HepG2 (cell line): Measurements from ENCODE around the gene USP2. TPM values are rescaled to one million over a fixed set of nuclear protein-coding genes. Genes with fewer than 3 reads are reported as not detected.
A peak's percentile ranks its signal among the peaks of the same experiment; 100 is the strongest.

Experiments
- BCL6 ChIP-seq: IDR thresholded peaks from 2 replicates; pipeline ENCODE4 v1.6.1; 2016; ENCODE audit warnings: missing genetic modification reagents, missing compliant biosample characterization
- FLYWCH1 ChIP-seq: sonication (generic); formaldehyde crosslinking; IDR thresholded peaks from 2 replicates; pipeline ENCODE4 v1.8.1; 2023; ENCODE audit warnings: mild to moderate bottlenecking, missing genetic modification reagents
- MTERF4 ChIP-seq: sonication (generic); formaldehyde crosslinking; IDR thresholded peaks from 2 replicates; pipeline ENCODE4 v1.8.0; 2023; ENCODE audit warnings: mild to moderate bottlenecking, missing genetic modification reagents
- MXI1 ChIP-seq: IDR thresholded peaks from 3 replicates; pipeline ENCODE4 v1.6.1; 2012; ENCODE audit warnings: low read depth, low read length, inconsistent platforms, borderline replicate concordance
- NFATC3 ChIP-seq: sonication (generic); formaldehyde crosslinking; IDR thresholded peaks from 2 replicates; pipeline ENCODE4 v1.5.1; 2020; ENCODE audit warnings: mild to moderate bottlenecking, missing genetic modification reagents
- NPAS2 ChIP-seq: sonication (generic); formaldehyde crosslinking; IDR thresholded peaks from 2 replicates; pipeline ENCODE4 v1.8.0; 2022; ENCODE audit warnings: mild to moderate bottlenecking, missing genetic modification reagents, borderline replicate concordance
- ONECUT2 ChIP-seq: sonication (generic); formaldehyde crosslinking; IDR thresholded peaks from 2 replicates; pipeline ENCODE4 v1.4.0; 2020; ENCODE audit warnings: missing genetic modification reagents
- RBM39 ChIP-seq: fragments of 200-400 bp; formaldehyde crosslinking; IDR thresholded peaks from one replicate; pipeline ENCODE4 v1.6.1; 2018; ENCODE audit warnings: antibody characterized with exemption, mild to moderate bottlenecking, low read depth, low read length; ENCODE audit not compliant: poor library complexity, severe bottlenecking
- SMAD1 ChIP-seq: sonication (generic); formaldehyde crosslinking; IDR thresholded peaks from 2 replicates; pipeline ENCODE4 v1.4.0; 2020; ENCODE audit warnings: missing genetic modification reagents, low read depth, mild to moderate bottlenecking, borderline replicate concordance
- SMYD3 ChIP-seq: sonication (generic); formaldehyde crosslinking; IDR thresholded peaks from 2 replicates; pipeline ENCODE4 v1.8.1; 2023; ENCODE audit warnings: mild to moderate bottlenecking, missing genetic modification reagents
- SP4 ChIP-seq: sonication (generic); formaldehyde crosslinking; IDR thresholded peaks from 2 replicates; pipeline ENCODE4 v1.8.1; 2023; ENCODE audit warnings: mild to moderate bottlenecking, missing genetic modification reagents
- ZNF441 ChIP-seq: sonication (generic); formaldehyde crosslinking; IDR thresholded peaks from 2 replicates; pipeline ENCODE4 v1.7.0; 2021; ENCODE audit warnings: missing genetic modification reagents, borderline replicate concordance
- ZNF549 ChIP-seq: sonication (generic); formaldehyde crosslinking; IDR thresholded peaks from 2 replicates; pipeline ENCODE4 v1.5.0; 2020; ENCODE audit warnings: missing genetic modification reagents
- ZNF703 ChIP-seq: sonication (generic); formaldehyde crosslinking; IDR thresholded peaks from 2 replicates; pipeline ENCODE4 v1.5.1; 2020; ENCODE audit warnings: missing genetic modification reagents, mild to moderate bottlenecking, moderate library complexity, borderline replicate concordance
- polyA plus RNA-seq, 8 experiments: library from polyadenylated mRNA; depleted of rRNA in 3 of 8; stranded (reverse) in 7 of 8; unstranded in 1 of 8; fragments of >200 nt; fragmentation: Illumina TruSeq in 4 of 8; extraction: Trizol in 4 of 8; gene quantifications; 2 replicates each; pipeline versions ENCODE4 v1.2.1 to v1.2.3, GENCODE V29; 2011 to 2016; ENCODE audit warnings: low read depth in 4 of 8, missing spikeins in 1 of 8, mixed read lengths in 1 of 8; ENCODE audit not compliant: insufficient read depth in 1 of 8
- total RNA-seq, 5 experiments: library from RNA; depleted of rRNA; stranded (reverse); fragments of >200 nt; fragmentation: Illumina TruSeq; extraction: Trizol; gene quantifications; 2 replicates each; pipeline ENCODE4 v1.2.3, GENCODE V29; 2016; ENCODE audit warnings: low read depth in 1 of 5
- TF ChIP-seq, protein P1 (sequence below), 2 experiments: IDR thresholded peaks; 2 replicates each; pipeline ENCODE4 v1.6.1; 2011 to 2012; ENCODE audit warnings: low read length in 2 of 2, borderline replicate concordance in 1 of 2, low read depth in 1 of 2, mild to moderate bottlenecking in 1 of 2, moderate library complexity in 1 of 2
- TF ChIP-seq, protein P2 (sequence below): sonication (generic); formaldehyde crosslinking; IDR thresholded peaks from 2 replicates; pipeline ENCODE4 v1.8.1; 2023; ENCODE audit warnings: mild to moderate bottlenecking, moderate library complexity, missing genetic modification reagents
- TF ChIP-seq, protein P3 (sequence below): sonication (generic); formaldehyde crosslinking; IDR thresholded peaks from 2 replicates; pipeline ENCODE4 v1.4.0; 2020; ENCODE audit warnings: missing genetic modification reagents, borderline replicate concordance
- TF ChIP-seq, protein P4 (sequence below): sonication (generic); formaldehyde crosslinking; IDR thresholded peaks from 2 replicates; pipeline ENCODE4 v1.5.1; 2020; ENCODE audit warnings: missing genetic modification reagents, mild to moderate bottlenecking, borderline replicate concordance

Gene USP2
- total and polyA plus RNA-seq, 2 of the 13 experiments (the other 11 are each of a cell fraction or from before 2014, with no cell fraction given), result 2.5 to 6.0 TPM

DNA sequence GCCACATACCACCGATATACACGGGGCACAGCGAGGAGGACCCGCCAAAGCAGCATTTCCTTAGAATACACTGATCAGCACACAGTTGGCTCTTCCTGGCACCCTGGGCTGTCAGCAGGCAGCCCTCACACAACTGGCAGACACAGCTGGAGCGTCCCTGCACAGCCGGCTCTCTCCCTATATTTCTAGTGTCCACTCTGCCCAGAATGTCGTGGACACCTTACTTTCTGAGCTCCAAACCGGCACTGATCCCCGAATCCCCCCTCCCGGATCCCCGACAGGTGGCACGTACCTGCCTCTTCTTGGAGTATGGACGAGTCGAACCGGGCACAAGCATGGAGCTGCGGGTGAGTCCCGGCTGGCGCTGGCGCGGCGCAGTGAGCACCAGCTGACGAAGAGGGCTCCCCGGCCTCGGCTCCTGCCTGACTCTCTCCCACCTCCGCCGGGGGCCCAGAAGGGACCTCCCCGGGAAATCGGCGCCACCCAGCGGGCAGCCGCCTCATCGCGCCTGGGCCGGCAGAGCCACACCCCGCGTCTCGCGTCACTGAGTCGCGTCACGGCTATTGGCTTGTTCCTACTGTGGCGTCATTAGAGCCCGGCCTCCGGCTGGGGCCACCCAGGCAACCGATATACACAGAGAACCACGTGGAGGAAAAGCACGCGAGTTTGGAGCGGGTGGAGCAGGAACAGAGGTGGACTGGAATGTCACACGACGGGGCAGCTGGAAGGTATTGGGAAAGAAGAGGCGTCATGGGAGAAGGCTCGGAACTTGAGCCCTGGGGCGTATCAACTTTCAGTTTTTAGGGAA lies at the start of gene USP2 (continued):
- TF ChIP-seq, protein P1, sequence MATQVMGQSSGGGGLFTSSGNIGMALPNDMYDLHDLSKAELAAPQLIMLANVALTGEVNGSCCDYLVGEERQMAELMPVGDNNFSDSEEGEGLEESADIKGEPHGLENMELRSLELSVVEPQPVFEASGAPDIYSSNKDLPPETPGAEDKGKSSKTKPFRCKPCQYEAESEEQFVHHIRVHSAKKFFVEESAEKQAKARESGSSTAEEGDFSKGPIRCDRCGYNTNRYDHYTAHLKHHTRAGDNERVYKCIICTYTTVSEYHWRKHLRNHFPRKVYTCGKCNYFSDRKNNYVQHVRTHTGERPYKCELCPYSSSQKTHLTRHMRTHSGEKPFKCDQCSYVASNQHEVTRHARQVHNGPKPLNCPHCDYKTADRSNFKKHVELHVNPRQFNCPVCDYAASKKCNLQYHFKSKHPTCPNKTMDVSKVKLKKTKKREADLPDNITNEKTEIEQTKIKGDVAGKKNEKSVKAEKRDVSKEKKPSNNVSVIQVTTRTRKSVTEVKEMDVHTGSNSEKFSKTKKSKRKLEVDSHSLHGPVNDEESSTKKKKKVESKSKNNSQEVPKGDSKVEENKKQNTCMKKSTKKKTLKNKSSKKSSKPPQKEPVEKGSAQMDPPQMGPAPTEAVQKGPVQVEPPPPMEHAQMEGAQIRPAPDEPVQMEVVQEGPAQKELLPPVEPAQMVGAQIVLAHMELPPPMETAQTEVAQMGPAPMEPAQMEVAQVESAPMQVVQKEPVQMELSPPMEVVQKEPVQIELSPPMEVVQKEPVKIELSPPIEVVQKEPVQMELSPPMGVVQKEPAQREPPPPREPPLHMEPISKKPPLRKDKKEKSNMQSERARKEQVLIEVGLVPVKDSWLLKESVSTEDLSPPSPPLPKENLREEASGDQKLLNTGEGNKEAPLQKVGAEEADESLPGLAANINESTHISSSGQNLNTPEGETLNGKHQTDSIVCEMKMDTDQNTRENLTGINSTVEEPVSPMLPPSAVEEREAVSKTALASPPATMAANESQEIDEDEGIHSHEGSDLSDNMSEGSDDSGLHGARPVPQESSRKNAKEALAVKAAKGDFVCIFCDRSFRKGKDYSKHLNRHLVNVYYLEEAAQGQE (IDR thresholded peaks at IDR 0.05; ENCODE audit: borderline replicate concordance in 1 of 2, low read depth in 1 of 2, low read length in 2 of 2), result no peak
- TF ChIP-seq NPAS2 (CRISPR knock-in tag) (no peak), BCL6 (CRISPR knock-in tag) (peak; percentile 61), MXI1 (peak; percentile 100), NFATC3 (CRISPR knock-in tag) (peak; percentile 78; the same call in 1 of the 2 replicates), SMAD1 (CRISPR knock-in tag) (no peak; the same call in 1 of the 2 replicates), SMYD3 (CRISPR knock-in tag) (0 out of 2 replicates have a peak, but pooled peaks have one; percentile 56), ZNF441 (CRISPR knock-in tag) (peak; percentile 79; the same call in 1 of the 2 replicates), FLYWCH1 (CRISPR knock-in tag) (no peak), ONECUT2 (CRISPR knock-in tag) (no peak), ZNF549 (CRISPR knock-in tag) (no peak), MTERF4 (0 out of 2 replicates have a peak, but pooled peaks have one; percentile 74), RBM39 (no peak), ZNF703 (CRISPR knock-in tag) (0 out of 2 replicates have a peak, but pooled peaks have one; percentile 48), SP4 (CRISPR knock-in tag) (peak; percentile 75)
- TF ChIP-seq, protein P2, sequence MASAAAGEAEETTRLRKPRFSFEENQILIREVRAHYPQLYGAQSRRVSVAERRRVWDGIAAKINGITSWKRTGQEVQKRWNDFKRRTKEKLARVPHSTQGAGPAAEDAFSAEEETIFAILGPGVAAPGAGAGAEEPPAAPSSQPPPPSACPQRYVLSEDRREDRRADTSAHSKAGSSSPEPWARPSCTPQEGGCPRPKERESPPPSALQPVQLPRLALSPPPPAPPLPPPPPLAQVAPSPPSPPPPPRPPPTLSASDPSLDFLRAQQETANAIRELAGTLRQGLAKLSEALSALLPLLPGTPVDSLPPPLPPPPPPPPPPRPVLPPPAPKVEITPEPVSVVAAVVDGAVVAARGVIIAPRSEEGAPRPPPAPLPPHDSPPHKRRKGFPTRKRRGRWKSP (CRISPR knock-in tag), result peak; percentile 80
- TF ChIP-seq, protein P3, sequence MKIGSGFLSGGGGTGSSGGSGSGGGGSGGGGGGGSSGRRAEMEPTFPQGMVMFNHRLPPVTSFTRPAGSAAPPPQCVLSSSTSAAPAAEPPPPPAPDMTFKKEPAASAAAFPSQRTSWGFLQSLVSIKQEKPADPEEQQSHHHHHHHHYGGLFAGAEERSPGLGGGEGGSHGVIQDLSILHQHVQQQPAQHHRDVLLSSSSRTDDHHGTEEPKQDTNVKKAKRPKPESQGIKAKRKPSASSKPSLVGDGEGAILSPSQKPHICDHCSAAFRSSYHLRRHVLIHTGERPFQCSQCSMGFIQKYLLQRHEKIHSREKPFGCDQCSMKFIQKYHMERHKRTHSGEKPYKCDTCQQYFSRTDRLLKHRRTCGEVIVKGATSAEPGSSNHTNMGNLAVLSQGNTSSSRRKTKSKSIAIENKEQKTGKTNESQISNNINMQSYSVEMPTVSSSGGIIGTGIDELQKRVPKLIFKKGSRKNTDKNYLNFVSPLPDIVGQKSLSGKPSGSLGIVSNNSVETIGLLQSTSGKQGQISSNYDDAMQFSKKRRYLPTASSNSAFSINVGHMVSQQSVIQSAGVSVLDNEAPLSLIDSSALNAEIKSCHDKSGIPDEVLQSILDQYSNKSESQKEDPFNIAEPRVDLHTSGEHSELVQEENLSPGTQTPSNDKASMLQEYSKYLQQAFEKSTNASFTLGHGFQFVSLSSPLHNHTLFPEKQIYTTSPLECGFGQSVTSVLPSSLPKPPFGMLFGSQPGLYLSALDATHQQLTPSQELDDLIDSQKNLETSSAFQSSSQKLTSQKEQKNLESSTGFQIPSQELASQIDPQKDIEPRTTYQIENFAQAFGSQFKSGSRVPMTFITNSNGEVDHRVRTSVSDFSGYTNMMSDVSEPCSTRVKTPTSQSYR (CRISPR knock-in tag), result 0 out of 2 replicates have a peak, but pooled peaks have one; percentile 8
- TF ChIP-seq, protein P4, sequence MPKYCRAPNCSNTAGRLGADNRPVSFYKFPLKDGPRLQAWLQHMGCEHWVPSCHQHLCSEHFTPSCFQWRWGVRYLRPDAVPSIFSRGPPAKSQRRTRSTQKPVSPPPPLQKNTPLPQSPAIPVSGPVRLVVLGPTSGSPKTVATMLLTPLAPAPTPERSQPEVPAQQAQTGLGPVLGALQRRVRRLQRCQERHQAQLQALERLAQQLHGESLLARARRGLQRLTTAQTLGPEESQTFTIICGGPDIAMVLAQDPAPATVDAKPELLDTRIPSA (CRISPR knock-in tag), result peak; percentile 53; the same call in 1 of the 2 replicates
